NCI-H446 treated with DMSO at 0.1 percent for 48 hours (cell line): Measurements from ENCODE around the gene PLEK.
"Not testable (repeated sequence)": the region's sequence is repeated elsewhere in the genome, so short reads cannot be mapped to it uniquely, and the experiment has no call there.

Source experiments
- DNase-seq: peaks from one replicate; lab custom pipeline; 2025; lab: John Stamatoyannopoulos, UW

PLEK gene, protein sequence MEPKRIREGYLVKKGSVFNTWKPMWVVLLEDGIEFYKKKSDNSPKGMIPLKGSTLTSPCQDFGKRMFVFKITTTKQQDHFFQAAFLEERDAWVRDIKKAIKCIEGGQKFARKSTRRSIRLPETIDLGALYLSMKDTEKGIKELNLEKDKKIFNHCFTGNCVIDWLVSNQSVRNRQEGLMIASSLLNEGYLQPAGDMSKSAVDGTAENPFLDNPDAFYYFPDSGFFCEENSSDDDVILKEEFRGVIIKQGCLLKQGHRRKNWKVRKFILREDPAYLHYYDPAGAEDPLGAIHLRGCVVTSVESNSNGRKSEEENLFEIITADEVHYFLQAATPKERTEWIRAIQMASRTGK

DNA sequence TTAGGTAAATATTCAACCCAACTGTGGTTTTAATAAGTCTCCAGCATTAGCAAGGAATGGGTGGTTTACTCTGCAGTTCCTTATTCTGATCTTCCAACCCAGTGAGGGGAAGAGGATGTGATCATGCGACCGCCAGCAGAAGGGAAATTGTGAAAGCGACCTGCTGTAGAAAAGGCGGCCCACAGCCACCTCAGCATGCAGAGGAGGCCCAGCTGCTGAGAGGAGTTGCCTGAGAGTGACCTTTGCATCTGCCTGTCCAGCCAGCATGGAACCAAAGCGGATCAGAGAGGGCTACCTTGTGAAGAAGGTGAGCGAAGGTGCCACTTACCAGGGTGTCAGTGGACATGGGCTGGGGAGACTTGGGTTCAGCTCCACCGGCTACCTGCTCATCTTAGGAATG is at the start of gene PLEK:
PLEK (plus strand) TSS at position 196 of the 400 bp plus-strand sequence; CDS start at position 266, 70 bp downstream.
- DNase-seq: no peak

DNA sequence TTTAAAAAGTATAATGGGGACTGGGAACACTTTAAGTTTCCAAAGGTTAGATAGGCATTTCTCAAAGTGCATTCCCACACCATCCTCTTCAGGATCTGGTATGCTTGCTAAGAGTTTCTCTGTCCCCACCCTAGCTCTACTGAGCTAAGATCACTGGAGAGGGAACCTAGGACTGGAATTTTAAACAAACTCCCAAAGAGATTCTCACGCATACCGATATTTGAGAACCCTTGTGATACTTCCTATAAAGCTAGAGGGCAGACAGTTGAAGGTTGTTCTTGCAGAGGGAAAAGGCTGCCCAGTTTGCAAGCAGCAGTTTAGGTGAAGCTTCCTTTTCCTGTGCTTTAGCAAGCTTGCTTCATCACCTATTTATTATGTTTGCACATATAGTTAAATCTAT is 49.0 kb upstream of the PLEK start:
- DNase-seq: no peak

DNA sequence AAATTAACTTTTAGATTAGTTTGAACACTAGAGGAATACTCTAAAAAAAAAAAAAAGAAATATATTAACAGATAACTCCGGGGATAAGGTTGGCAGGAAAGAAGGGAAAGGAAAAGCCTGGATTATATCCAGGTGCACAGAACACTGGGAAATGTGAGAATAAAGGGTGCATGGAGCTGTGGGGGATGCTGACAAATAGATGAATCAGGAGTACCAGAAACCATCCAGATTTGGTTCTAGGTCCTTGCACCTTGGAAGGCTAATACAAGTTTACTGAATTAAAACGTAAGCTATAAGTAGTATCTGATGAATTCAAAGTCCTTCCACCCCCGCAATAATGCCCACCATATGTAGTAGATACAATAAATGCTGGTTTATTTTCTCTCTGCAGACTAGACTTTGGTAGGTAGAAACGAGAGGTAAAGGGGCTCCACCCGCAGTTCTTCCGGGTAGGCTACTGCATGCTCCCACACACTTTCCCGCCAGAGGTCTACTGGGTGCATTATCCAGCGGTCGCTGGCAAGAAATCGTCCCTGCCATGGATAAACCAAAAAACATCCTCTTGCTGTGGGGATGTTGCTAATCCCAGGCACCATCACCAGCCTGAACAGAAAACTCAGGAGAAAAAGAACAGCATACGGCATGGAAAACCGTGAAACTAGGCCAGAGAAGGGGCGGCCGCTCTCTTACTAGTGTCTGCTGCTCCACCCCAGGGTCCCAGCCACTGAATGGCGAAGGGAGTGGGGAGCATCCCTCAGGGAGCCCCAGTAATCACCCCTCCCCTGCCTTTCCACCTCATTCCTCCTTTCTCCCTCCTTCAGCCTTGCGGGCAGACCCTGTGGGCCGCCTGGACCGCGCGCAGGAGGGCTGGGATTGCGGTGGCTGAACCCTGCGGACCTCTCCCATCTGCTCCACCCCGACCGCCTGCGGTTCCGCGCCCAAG is 46.8 kb upstream of the PLEK start:
- no peak for DNase-seq

DNA sequence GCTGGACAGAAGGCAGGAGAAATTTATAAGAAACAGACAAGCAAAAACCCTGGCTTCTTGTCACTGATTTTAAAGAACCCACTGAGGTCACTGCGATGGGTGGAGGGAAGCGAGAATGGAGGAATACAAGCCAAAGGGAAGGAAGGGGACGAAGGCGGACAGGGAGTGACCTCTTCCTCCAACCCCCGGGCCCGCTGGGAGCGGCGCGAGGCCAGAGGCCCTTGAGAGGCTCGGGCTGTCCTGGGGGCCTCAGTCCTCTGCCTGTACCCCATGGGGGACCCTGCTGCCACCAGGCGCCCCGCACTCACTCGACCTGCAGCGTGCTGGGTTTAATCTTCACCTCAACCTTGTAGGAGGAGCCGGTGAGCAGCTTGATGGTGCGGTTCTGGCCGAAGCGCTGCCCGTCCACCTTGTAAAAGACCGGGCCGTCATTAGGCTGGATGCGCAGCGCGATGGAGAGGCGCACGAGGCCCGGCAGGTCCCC is 46.1 kb upstream of the PLEK start:
- DNase-seq: no peak

DNA sequence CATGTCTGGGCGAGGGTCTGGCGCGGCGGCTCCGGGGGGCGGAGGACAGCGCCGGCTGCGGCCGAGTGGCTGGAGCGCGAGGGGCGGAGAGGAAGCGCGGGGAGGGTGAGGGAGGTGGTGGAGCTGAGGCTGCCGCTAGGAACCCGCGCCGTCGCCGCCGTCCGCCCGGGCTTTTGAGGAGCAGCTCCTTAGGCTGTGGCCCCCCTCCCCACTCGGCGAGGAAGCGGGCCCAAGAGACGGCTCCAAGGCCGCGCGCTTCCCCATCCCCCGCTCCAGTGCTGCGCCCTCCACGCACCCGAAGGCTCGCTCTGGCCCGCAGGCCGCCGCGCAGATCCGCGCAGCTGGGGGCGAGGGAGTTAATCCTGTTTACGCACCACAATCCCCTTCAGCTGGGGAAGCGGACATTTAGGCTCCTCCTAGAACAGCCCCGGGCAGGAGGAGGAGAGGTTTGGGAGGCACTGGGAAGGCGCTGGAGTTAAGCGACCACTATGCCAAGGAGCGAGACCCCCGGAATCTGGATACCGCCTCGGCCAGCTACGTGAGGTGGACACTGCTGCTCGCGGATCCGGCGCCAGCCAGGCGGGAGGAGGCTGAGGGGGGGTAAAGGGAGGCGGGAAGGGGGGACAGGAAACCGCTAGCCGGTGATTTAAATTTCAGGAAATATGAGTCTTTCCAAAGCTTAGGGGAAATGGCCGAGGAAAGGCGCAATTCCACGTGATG is 45.5 kb upstream of the PLEK start, which contains the start of gene CNRIP1:
CNRIP1 (minus strand) TSS at position 552 of the 720 bp plus-strand sequence; CDS start at position 3, 549 bp downstream.
- peak; percentile 81 for DNase-seq

DNA sequence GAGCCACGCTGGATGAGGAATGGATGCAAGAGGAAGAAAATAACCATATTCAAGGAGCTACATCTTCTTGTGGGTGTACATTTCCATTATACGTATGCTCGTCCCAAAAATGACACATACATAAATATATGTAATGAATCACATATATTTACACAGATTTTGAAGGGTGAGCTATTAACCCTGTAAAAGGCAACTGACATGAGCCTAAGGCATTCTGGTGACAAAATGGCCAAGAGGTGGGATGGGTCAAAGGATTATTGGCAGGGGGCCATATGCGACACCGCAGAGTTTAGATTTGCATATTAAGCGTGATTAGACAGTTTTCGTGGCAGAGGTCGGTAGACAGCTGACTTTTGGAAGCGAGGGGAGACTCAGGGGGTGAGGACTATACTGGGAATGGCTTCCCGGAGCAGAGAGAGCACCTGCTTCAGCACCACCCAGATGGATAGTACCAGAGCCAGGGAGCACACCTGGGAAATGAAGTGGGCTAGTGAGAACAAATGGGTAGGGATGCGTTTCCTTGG is 44.9 kb upstream of the PLEK start:
- DNase-seq: peak; percentile 57

DNA sequence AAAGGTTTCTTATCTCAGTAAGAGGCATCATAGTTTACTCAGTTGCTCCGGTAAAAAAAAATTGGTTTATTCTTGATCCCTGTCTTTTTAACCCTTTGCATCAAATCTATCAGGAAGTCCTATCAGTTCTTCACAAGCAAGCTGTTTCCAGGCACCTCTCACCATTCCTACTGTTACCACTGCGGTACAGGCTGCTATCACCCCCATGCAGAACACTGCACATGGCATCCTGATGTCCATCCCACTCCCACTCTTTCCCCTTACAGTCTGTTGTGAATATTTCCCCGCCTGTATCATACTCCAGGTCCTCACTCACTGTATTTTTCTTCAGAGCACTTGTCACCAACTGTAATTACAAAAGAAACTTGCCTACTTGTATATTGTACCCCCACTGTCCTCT is 40.0 kb upstream of the PLEK start:
- DNase-seq: no peak

DNA sequence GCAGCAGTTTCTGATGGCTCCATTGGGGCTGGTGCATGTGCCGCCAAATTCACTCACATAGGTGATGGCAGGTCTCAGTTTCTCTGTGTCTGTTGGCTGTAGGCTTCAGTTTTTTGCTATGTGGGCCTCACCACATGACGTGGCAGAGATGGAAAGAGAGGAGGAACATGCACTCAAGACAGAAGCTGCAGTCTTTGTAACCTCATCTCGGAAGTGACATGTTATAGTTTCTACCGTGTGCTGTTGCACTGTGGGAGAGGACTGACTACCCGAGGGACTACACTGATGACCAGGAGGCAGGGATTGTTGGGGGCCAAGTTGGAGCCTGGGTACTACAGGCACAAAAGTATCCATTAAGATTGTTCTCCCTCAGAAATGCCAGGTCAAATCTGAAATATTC is 36.2 kb upstream of the PLEK start:
- DNase-seq: no peak

DNA sequence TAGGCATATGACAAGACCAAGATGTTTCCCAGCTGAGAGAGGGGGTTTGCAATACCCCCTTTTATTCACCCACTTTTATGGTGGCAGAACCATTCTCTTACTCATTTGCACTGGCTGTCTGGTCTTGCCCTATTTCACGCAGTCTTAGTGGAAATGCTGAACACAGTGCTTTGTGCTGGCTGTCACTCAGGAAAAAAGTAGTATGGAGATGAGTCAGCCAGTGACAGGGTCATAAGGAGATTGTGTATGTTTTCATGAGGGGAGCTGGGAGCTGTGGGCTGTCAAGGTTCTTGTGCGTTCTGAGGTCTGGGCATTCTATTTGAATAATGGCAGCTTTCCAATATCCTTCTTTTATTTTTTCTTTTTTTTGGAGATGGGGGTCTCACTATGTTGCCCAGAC is 34.4 kb upstream of the PLEK start:
- no peak for DNase-seq

DNA sequence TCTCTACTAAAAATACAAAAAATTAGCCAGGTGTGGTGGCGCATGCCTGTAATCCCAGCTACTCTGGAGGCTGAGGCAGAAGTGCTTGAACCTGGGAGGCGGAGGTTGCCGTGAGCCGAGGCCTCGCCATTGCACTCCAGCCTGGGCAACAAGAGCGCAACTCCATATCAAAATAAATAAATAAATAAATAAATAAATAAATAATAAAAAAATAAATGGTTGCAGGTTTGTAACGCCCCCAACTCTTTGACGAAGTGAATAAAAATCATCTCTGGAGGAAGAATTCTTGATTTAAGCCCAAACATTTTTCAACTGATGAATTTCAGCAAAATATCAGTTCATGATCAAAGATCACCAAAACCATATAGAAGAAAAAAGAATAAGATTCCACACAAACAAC is 32.1 kb upstream of the PLEK start:
- no peak for DNase-seq

DNA sequence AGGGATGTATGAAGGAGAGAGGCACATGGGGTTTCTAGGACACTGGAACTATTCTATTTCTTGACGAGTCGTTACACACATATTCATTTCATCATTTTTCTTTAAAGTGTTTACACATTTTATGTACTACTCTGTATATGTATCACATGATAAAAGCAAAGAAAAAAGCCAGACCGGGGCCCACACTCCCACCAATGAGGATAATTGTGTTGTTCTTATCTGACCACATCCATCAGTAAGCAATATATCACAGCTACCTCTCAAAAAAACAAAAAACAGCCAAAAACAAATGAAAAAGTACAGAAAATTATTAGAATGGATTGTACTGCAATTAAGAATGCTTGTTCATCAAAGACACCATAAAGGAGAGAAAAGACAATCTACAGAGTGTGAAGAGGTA is 31.2 kb upstream of the PLEK start:
- DNase-seq: no peak

DNA sequence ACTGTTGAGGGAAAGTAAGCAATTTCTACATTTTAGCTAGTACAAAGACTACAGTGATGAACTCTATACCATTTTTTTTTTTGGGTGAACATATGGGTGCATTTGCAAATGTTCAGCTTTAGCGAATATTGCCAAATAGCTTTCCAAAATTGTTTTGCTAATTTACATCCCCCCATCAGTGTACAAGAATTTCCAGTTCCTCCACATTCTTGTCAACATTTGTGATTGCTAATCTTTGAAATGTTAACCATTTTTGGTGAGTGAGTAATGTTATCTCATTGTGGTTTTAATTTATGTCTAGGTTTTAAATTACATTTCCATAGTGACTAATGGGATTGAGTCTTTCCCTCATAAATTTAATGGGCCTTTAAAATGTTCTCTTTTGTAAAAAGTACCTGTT is 28.9 kb upstream of the PLEK start:
- DNase-seq: no peak

DNA sequence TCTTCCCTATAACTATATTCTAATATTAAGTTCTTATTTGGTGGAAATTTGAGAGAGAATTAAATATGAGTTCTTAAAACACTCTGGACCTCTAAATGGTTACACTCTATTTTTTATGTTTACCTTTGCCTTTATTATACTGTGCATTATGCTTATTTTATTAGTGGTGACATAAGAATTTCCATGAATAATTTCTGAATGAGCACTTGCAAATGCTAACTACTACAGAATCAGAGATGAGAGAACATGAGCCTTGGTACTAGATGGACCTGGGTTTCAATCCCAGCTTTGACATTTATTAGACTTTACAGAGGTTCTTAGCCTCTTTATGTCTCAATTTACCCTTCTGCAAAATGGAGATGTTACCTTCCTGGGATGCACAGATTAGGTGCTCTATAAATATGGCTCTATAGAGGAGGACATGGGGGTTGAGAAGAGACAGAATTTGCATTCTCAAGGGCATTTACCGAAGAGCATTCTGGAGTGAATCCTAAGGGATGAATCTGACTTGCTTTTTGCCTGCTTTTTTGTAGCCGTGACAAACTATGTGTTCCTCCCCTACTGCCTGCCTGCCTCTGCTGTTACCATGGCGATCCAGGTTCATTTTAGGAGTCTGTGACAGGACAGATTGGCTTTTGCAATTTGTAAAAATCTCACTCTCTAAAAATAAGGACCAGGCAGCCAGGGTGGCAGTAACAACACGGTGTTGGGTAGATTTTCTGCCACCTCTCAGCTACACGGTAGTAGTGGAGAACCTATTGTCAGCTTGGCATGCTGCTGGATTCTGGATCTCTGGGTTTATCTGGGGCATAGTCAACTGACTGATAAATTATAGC is 24.6 kb upstream of the PLEK start:
- no peak for DNase-seq

DNA sequence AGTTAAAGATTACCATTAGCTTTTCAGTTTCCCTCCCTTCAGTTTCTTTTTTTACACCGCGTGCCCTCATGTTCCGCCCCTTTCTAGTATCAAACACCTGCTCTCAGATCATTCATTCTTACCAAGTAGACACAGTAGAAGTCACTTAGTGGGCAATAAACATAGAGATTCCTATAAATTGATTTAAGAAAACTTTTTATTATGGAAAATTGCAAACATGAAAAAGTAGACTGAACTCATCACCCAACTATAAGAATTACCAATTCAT is 24.1 kb upstream of the PLEK start:
- no peak for DNase-seq

DNA sequence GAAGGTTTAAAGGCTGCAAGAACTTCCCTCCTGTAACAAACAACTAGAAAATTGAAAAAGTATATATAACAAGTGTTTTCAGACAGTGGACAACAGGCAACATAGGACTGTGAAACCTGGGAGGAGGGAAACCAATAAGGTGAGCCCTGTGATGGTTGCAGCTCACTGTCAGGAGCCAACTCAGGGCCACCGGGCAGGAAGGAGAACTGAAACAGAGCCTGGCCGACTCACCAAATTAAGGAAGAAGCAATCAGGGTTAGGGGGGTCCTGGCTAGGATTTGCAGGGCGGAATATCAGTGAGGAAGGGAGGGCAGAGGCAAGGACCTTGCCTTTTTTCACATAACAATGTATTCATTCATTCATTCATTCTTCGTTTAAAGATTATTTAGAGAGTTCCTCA is 23.5 kb upstream of the PLEK start:
- DNase-seq: no peak

DNA sequence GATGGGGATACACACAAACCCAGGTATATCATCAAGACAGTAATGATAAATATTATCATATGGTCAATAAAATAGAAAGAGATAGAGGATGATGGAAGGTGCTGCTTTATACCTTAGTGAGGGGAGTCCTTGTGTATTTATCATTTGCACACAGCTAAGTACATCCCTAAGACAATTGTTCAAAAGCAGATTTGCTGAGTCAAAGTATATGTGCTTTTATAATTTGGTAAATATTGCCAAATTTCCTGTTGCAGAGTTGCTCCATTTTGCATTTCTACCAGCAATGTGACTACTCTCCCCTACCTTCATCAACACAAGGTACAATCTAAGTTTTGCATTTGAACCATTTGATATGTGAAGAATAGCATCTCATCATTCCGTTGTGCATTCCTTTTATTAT is 22.6 kb upstream of the PLEK start:
- DNase-seq: no peak

DNA sequence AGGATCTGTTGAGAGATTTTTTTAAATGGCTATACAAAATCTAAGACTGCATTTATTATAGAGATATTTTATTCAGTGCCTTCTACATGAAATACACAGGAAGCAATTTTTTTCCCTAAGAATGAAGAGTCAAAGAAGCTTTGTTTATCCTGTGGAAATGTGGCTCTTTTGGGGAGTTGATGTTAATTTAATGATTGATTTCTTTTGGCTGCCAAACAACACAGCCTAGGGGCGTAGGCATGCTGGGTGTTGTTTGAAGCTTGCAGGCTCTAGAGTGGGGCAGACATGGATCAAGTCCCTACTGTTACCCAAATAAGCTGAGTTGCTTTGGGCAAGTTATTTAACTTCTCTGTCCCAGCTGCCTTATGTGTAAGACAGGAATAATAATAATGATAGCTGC is 21.1 kb upstream of the PLEK start:
- no peak for DNase-seq

DNA sequence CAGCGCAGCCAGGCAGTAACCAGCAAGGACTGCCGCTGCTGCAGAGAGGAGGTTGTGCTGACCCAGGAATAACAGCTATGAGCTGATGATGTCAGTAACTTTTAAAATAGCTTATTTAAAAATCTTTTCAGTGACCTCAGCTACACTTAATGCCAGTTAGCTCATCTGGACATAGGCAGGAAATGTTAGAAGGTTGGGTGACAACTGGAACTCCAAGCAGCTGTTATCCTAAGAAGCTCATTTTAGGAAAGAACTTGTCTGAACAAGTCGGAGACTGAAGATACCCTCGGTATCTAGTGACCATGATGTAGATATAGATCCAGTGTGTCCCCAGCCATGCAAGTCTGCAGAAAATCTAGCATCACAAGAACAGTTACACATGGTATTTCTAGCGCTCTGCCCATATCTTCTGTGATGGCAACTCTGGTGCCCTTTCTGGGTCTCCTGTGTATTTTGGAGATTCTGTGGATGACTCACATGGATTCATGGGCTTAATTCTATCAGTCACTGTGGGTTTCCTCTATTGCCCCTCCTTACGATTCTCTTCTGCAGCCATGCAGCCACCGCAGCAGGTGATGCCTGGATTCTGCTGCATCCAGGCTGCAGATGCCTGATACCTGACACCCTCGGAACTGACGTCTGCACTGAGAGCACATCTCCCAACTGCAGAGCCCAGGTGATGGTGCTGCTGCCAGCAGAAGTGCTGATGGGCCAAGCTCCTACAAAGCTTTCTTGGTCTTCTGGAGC is 19.8 kb upstream of the PLEK start:
- no peak for DNase-seq

DNA sequence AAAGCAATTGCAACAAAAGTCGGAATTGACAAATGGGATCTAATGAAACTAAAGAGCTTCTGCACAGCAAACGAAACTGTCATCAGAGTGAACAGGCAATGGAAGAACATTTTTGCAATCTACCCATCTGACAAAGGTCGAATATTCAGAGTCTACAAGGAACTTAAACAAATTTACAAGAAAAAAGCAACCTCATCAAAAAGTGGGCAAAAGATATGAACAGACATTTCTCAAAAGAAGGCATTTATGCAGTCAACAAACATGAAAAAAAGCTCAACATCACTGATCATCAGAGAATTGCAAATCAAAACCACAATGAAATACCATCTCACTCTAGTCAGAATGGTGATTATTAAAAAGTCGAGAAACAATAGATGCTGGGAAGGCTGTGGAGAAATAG is 16.0 kb upstream of the PLEK start:
- DNase-seq: not testable (repeated sequence)

DNA sequence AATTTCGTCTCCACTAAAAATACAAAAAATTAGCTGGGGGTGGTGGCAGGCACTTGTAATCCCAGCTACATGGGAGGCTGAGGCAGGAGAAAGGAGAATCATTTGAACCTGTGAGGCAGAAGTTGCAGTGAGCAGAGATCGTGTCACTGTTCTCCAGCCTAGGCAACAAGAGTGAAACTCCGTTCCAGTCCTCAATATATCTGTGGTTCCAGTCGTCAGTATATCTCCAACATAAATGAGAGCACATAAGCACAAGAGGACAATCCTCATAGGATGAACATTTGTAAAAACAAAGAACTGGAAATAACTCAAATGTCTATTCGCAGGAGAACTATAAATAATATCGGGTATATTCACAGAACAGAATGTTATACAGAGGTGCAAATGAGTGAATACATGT is 13.1 kb upstream of the PLEK start:
- no peak for DNase-seq
